ENCODE measurements around the gene KRTAP10-2. TPM values are rescaled to one million over a fixed set of nuclear protein-coding genes. Genes with fewer than 3 reads are reported as not detected.

KRTAP10-2 gene
- total and polyA plus RNA-seq, 9 of the 15 experiments (the other 6 are each of a cell fraction or from before 2014, with no cell fraction given) = not detected

DNA sequence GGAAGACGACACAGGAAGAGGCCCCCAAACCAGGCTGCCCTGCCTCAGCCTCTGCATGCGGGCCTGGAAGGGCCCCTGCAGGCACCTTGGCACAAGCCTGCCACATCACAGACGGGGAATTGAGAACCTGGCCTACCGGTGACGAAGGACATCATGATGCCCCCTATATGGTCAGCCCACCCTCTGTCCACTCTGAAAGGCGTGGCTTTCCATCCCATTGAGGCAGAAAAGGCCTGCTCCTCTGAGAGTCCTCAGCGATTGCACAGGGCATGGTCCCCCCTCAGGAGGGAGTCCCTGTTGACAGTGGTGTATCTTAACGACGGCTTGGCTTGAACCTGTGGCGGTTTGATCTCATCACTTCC, 22.7 kb downstream of the KRTAP10-2 start (continued):
- no peak for TF ChIP-seq ZNF408 (CRISPR knock-in tag; IDR thresholded peaks at IDR 0.05; ENCODE audit: low read depth)
- TF ChIP-seq TGIF2 (CRISPR knock-in tag; IDR thresholded peaks at IDR 0.05) = no peak
- TF ChIP-seq ZNF212 (CRISPR knock-in tag; IDR thresholded peaks at IDR 0.05) = no peak

GRCh38 chr21:44527983-44528633, 23.2 kb downstream of the KRTAP10-2 start:
- no peak for ATAC-seq
- Histone ChIP-seq H3K27me3 (ENCODE audit: control insufficient read depth in 2 of 2, insufficient read depth in 2 of 2, low read length in 2 of 2) (peaks cover 44 to 80% of the 10 kb centered on the region in 2 experiments), H3K4me2 (ENCODE audit: insufficient read depth, low read length) (no peak overlapping the region), H3K79me2 (ENCODE audit: control insufficient read depth, insufficient read depth, low read length) (no peaks in the 10 kb centered on the region), H3K4me3 (no peak overlapping the region), H3K36me3 (ENCODE audit: control insufficient read depth, insufficient read depth, low read length) (no peaks in the 10 kb centered on the region), H3K9me1 (ENCODE audit: control insufficient read depth, insufficient read depth, low read length) (no peaks in the 10 kb centered on the region), H4K20me1 (replicated peaks; ENCODE audit: control insufficient read depth, insufficient read depth, low read length) (peaks cover 18% of the 10 kb centered on the region; the same call in 1 of the 2 replicates), H3K4me1 (replicated peaks in 1 of 2; ENCODE audit: control insufficient read depth in 2 of 2, insufficient read depth in 2 of 2, low read length in 2 of 2) (peaks cover 0 to 9% of the 10 kb centered on the region in 2 experiments; a peak in 1 of 5 replicates), H3K9ac (ENCODE audit: insufficient read depth in 1 of 2, low read depth in 2 of 2, low read length in 2 of 2) (no peak overlapping the region), H2AFZ (ENCODE audit: low read depth, low read length) (no peak overlapping the region), H3K9me3 (replicated peaks; ENCODE audit: control insufficient read depth, insufficient read depth, low read depth, low read length) (peaks cover 21% of the 10 kb centered on the region; the same call in 1 of the 2 replicates), H3K27ac (ENCODE audit: extremely low read depth, low read depth, low read length) (no peak overlapping the region)
- TF ChIP-seq HDAC1 (IDR thresholded peaks at IDR 0.05) = no peak
- TF ChIP-seq FOXA1 (IDR thresholded peaks at IDR 0.05; ENCODE audit: borderline replicate concordance) = no peak
- TF ChIP-seq GABPA (tag; conservative IDR thresholded peaks at IDR 0.05; ENCODE audit: low read depth) = no peak
- in situ Hi-C loops (cut with MboI) (no loop called here), intact Hi-C loops (cut with micrococcal nuclease) (no loop called here)
- ChIA-PET CTCF (ENCODE audit: low intra/inter-chr PET ratio) (no interaction called here), POLR2A (no interaction called here)
- no peak for FAIRE-seq
- no peak for DNase-seq (ENCODE audit: extremely low read depth in 1 of 4, low spot score in 3 of 4)
- no TSS peak for BruUV-seq (replicated peaks)
- WGBS (ENCODE audit: insufficient coverage, low coverage, missing lambda C conversion rate) = under 1% methylated on average over 18 of the region's 18 CpGs

All from K562 (cell line).